OCI-LY7 (cell line): ENCODE data around the gene HOXC10.

Source experiments
- CTCF ChIP-seq: fragments of 200-600 bp; sonication (generic); conservative IDR thresholded peaks from 2 replicates; pipeline ENCODE4 v1.5.1; 2014; ENCODE audit warnings: mild to moderate bottlenecking, antibody characterized with exemption, low read length, moderate library complexity, mixed read lengths
- EZH2phosphoT487 ChIP-seq: fragments of 200-600 bp; sonication (generic); IDR thresholded peaks from 2 replicates; pipeline ENCODE4 v1.6.1; 2018; ENCODE audit warnings: low read depth, borderline replicate concordance, mild to moderate bottlenecking, mixed run types, antibody characterized with exemption, low read length, moderate library complexity, mixed read lengths

- no peak for TF ChIP-seq CTCF
- no peak for TF ChIP-seq EZH2phosphoT487
Measured at GRCh38 chr12:54007538-54008259, 22.8 kb downstream of the HOXC10 start.
